NCI-H748 (cell line): ENCODE data around the gene ANKRD66.
A peak's percentile ranks its signal among the peaks of the same experiment; 100 is the strongest.
"Not testable (repeated sequence)": the region's sequence is repeated elsewhere in the genome, so short reads cannot be mapped to it uniquely, and the experiment has no call there.

ENCODE experiments used
- DNase-seq: peaks from one replicate; lab custom pipeline; 2025; ENCODE audit not compliant: unreplicated experiment; lab: John Stamatoyannopoulos, UW

The ANKRD66 gene

GRCh38 chr6:46751658-46752057 is 4.9 kb downstream of the ANKRD66 start:
- DNase-seq, result no peak

GRCh38 chr6:46755865-46756264 is 9.1 kb downstream of the ANKRD66 start:
- DNase-seq, result no peak

- DNase-seq, result peak; percentile 10
Observed at GRCh38 chr6:46756469-46757213, 9.9 kb downstream of the ANKRD66 start.

- no peak for DNase-seq
Observed at GRCh38 chr6:46757214-46757596, 10.5 kb downstream of the ANKRD66 start.

- no peak for DNase-seq
Observed at GRCh38 chr6:46758960-46759753, 12.4 kb downstream of the ANKRD66 start.

GRCh38 chr6:46760925-46761324 is 14.2 kb downstream of the ANKRD66 start:
- DNase-seq, result no peak

- no peak for DNase-seq
Observed at GRCh38 chr6:46763466-46763865, 16.7 kb downstream of the ANKRD66 start.

GRCh38 chr6:46764280-46764679 is 17.5 kb downstream of the ANKRD66 start:
- not testable (repeated sequence) for DNase-seq

GRCh38 chr6:46764961-46765360 is 18.2 kb downstream of the ANKRD66 start:
- DNase-seq, result no peak

GRCh38 chr6:46772016-46772415 is 25.3 kb downstream of the ANKRD66 start:
- no peak for DNase-seq

- DNase-seq, result no peak
Observed at GRCh38 chr6:46772762-46773161, 26.0 kb downstream of the ANKRD66 start.

GRCh38 chr6:46773201-46773855 is 26.6 kb downstream of the ANKRD66 start:
- no peak for DNase-seq

- not testable (repeated sequence) for DNase-seq
Observed at GRCh38 chr6:46774736-46775135, 28.0 kb downstream of the ANKRD66 start.

GRCh38 chr6:46776070-46776712 is 29.5 kb downstream of the ANKRD66 start:
- DNase-seq, result no peak

- no peak for DNase-seq
Observed at GRCh38 chr6:46777476-46778346, 31.0 kb downstream of the ANKRD66 start.

GRCh38 chr6:46781478-46782378 is 35.0 kb downstream of the ANKRD66 start:
- DNase-seq, result peak; percentile 80

GRCh38 chr6:46784535-46784934 is 37.8 kb downstream of the ANKRD66 start:
- DNase-seq, result no peak

- DNase-seq, result no peak
Observed at GRCh38 chr6:46787871-46788540, 41.3 kb downstream of the ANKRD66 start.

- DNase-seq, result no peak
Observed at GRCh38 chr6:46788791-46789190, 42.1 kb downstream of the ANKRD66 start.
